Endothelial cell of umbilical vein (primary cell): ENCODE data around the gene LRP1B. TPM values are rescaled to one million over a fixed set of nuclear protein-coding genes. Genes with fewer than 3 reads are reported as not detected.
A peak's percentile ranks its signal among the peaks of the same experiment; 100 is the strongest.

ENCODE experiments used
- BruUV-seq: library from RNA; stranded (reverse); fragments of 400-500 nt; replicated peaks from 2 replicates; lab custom pipeline; 2021; lab: Mats Ljungman, UMichigan
- CTCF ChIA-PET: fragments of 300-600, 350-600 bp; sonication (Branson Sonifier 250); formaldehyde crosslinking; loops from one replicate; lab custom pipeline; 2021; ENCODE audit warnings: antibody characterized with exemption, inconsistent platforms; lab: Charles Lee
- POLR2A ChIA-PET: fragments of 300-600, 350-600 bp; sonication (Branson Sonifier 250); formaldehyde crosslinking; loops from one replicate; lab custom pipeline; 2021; ENCODE audit warnings: antibody characterized with exemption, inconsistent platforms; lab: Charles Lee
- DNase-seq: peaks from one replicate; pipeline ENCODE4 v3.0.0-alpha.2; 2011; ENCODE audit warnings: low read depth, low spot score
- FAIRE-seq: peaks from 2 replicates; lab custom pipeline; 2011; peaks lifted over from hg19 to GRCh38; lab: Jason Lieb, UNC
- H2AFZ ChIP-seq: 2 replicates; pipeline ENCODE4 v1.6.0; 2012; ENCODE audit warnings: low read depth, low read length, control low read depth, inconsistent platforms
- H3K27ac ChIP-seq: 2 replicates; pipeline ENCODE4 v1.5.1; 2011; ENCODE audit warnings: low read depth, mild to moderate bottlenecking, control low read depth, low read length, moderate library complexity; ENCODE audit not compliant: insufficient read depth
- H3K27me3 ChIP-seq, 2 experiments: 2 replicates each; pipeline versions ENCODE4 v1.6.0 to v1.6.1; 2011; ENCODE audit warnings: low read length in 2 of 2, mixed read lengths in 1 of 2; ENCODE audit not compliant: control insufficient read depth in 2 of 2, insufficient read depth in 2 of 2
- H3K36me3 ChIP-seq, 2 experiments: 2 replicates in 1 of 2; 3 replicates in 1 of 2; pipeline ENCODE4 v1.5.1; 2011; ENCODE audit warnings: low read length in 2 of 2, mild to moderate bottlenecking in 1 of 2, moderate library complexity in 1 of 2; ENCODE audit not compliant: control insufficient read depth in 2 of 2, insufficient read depth in 2 of 2; ENCODE audit errors: extremely low read depth in 1 of 2
- H3K4me1 ChIP-seq: 3 replicates; pipeline ENCODE4 v1.5.1; 2011; ENCODE audit warnings: mild to moderate bottlenecking, low read length; ENCODE audit not compliant: control insufficient read depth, insufficient read depth; ENCODE audit errors: extremely low read depth
- H3K4me2 ChIP-seq: 2 replicates; pipeline ENCODE4 v1.6.1; 2011; ENCODE audit warnings: low read length, control low read depth, mixed read lengths; ENCODE audit not compliant: insufficient read depth
- H3K4me3 ChIP-seq, 3 experiments: fragments of 200-600 bp in 1 of 3; sonication (generic), shearing (Covaris generic) in 1 of 3; replicated peaks in 1 of 3; 2 replicates each; pipeline ENCODE4 v1.5.1; 2011 to 2016; ENCODE audit warnings: control low read depth in 3 of 3, low read length in 3 of 3, mild to moderate bottlenecking in 2 of 3, inconsistent platforms in 1 of 3, low read depth in 1 of 3, moderate library complexity in 1 of 3; ENCODE audit not compliant: insufficient read depth in 1 of 3
- H3K79me2 ChIP-seq: 2 replicates; pipeline ENCODE4 v1.6.0; 2012; ENCODE audit warnings: low read length, inconsistent platforms; ENCODE audit not compliant: control insufficient read depth, insufficient read depth
- H3K9ac ChIP-seq: replicated peaks from 2 replicates; pipeline ENCODE3; 2011; ENCODE audit warnings: low read length, control low read depth; ENCODE audit not compliant: insufficient read depth; ENCODE audit errors: extremely low read depth
- H3K9me1 ChIP-seq: replicated peaks from 3 replicates; pipeline ENCODE4 v1.6.0; 2011; ENCODE audit warnings: mild to moderate bottlenecking, low read length; ENCODE audit not compliant: control insufficient read depth, insufficient read depth; ENCODE audit errors: extremely low read depth
- H3K9me3 ChIP-seq: replicated peaks from 2 replicates; pipeline ENCODE4 v1.5.1; 2012; ENCODE audit warnings: low read length, inconsistent platforms; ENCODE audit not compliant: control insufficient read depth, insufficient read depth
- H4K20me1 ChIP-seq: replicated peaks from 2 replicates; pipeline ENCODE3; 2011; ENCODE audit warnings: mild to moderate bottlenecking, low read length; ENCODE audit not compliant: control insufficient read depth, insufficient read depth; ENCODE audit errors: extremely low read depth
- CTCF ChIP-seq, 2 donors: IDR thresholded peaks; 1 replicate in 1 of 2; 2 replicates in 1 of 2; pipeline ENCODE4 v1.5.1; 2011; ENCODE audit warnings: low read length in 2 of 2, mild to moderate bottlenecking in 2 of 2, moderate library complexity in 2 of 2, control low read depth in 1 of 2, inconsistent platforms in 1 of 2, low read depth in 1 of 2; ENCODE audit not compliant: insufficient read depth in 1 of 2; ENCODE audit errors: extremely low read depth in 1 of 2
- EZH2 ChIP-seq: IDR thresholded peaks from 2 replicates; pipeline ENCODE4 v1.6.1; 2012; ENCODE audit warnings: borderline replicate concordance, low read depth, mild to moderate bottlenecking, moderate library complexity, low read length, inconsistent platforms; ENCODE audit not compliant: severe bottlenecking
- FOS ChIP-seq: IDR thresholded peaks from 2 replicates; pipeline ENCODE4 v1.6.1; 2011; ENCODE audit warnings: mild to moderate bottlenecking, low read length, moderate library complexity, borderline replicate concordance; ENCODE audit not compliant: insufficient read depth
- GATA2 ChIP-seq: IDR thresholded peaks from 2 replicates; pipeline ENCODE4 v1.7.0; 2011; ENCODE audit warnings: low read depth, mild to moderate bottlenecking, moderate library complexity, mixed read lengths, low read length; ENCODE audit not compliant: insufficient read length, insufficient read depth
- JUN ChIP-seq: IDR thresholded peaks from 2 replicates; pipeline ENCODE4 v1.6.1; 2011; ENCODE audit warnings: borderline replicate concordance, low read depth; ENCODE audit not compliant: insufficient read length, insufficient read depth
- MAX ChIP-seq: IDR thresholded peaks from 2 replicates; pipeline ENCODE4 v1.6.1; 2011; ENCODE audit not compliant: insufficient read depth, insufficient read length
- MYC ChIP-seq: IDR thresholded peaks from one replicate; pipeline ENCODE4 v1.6.1; 2011; ENCODE audit warnings: mild to moderate bottlenecking, low read depth, low read length
- POLR2A ChIP-seq: IDR thresholded peaks from 2 replicates; pipeline ENCODE4 v1.6.1; 2012; ENCODE audit warnings: low read depth, mild to moderate bottlenecking, control low read depth, low read length
- POLR2AphosphoS5 ChIP-seq: IDR thresholded peaks from 2 replicates; pipeline ENCODE4 v1.6.1; 2012; ENCODE audit warnings: low read depth, mild to moderate bottlenecking, control low read depth, low read length, moderate library complexity; ENCODE audit not compliant: insufficient read depth
- dilution Hi-C: fragments of 300-500 bp; cut with MboI; formaldehyde crosslinking; loops from one replicate; pipeline ENCODE4 v1.15.0; 2019; ENCODE audit warnings: low sequenced_read_pairs; ENCODE audit not compliant: extremely low pct_ligation_motif_present
- intact Hi-C: fragments of 100-400 bp; cut with micrococcal nuclease; formaldehyde crosslinking; loops from one replicate; pipeline ENCODE4 v1.10.0; 2022
- polyA plus RNA-seq, 4 experiments: library from polyadenylated mRNA; depleted of rRNA in 3 of 4; stranded (reverse) in 3 of 4; unstranded in 1 of 4; fragments of >200 nt; gene quantifications; 2 replicates each; pipeline versions ENCODE4 v1.2.1 to v1.2.3, GENCODE V29; 2011 to 2012; ENCODE audit warnings: missing spikeins in 1 of 4
- total RNA-seq: library from RNA; stranded (reverse); gene quantifications from 2 replicates; pipeline ENCODE4 v1.2.3, GENCODE V29; 2021

The LRP1B gene
- total and polyA plus RNA-seq, 2 donors (not counting 3 experiments of a cell fraction or from before 2014, with no cell fraction given): 0.03 to 0.07 TPM

GRCh38 chr2:141137122-141137693 lies 993.6 kb downstream of the LRP1B start:
- Histone ChIP-seq H4K20me1 (no peaks in the 10 kb centered on the region), H2AFZ (peak overlapping the region; percentile 7), H3K4me1 (no peaks in the 10 kb centered on the region), H3K9ac (no peak overlapping the region), H3K27ac (no peak overlapping the region), H3K4me2 (no peak overlapping the region), H3K36me3 (no peaks in the 10 kb centered on the region), H3K27me3 (no peaks in the 10 kb centered on the region), H3K9me3 (no peaks in the 10 kb centered on the region), H3K4me3 (no peak overlapping the region), H3K9me1 (no peaks in the 10 kb centered on the region), H3K79me2 (no peaks in the 10 kb centered on the region)
- no peak for TF ChIP-seq MYC
- no peak for TF ChIP-seq POLR2A
- no peak for TF ChIP-seq GATA2
- no peak for TF ChIP-seq EZH2
- TF ChIP-seq POLR2AphosphoS5: no peak
- no peak for TF ChIP-seq MAX
- TF ChIP-seq JUN: no peak
- no peak for TF ChIP-seq FOS
- no peak for TF ChIP-seq CTCF (IDR thresholded peaks at IDR 0.05; ENCODE audit: extremely low read depth in 1 of 2, insufficient read depth in 1 of 2, low read depth in 1 of 2, low read length in 2 of 2)
- DNase-seq: peak; percentile 2
- dilution Hi-C loops: no loop called here
- no peak for FAIRE-seq
- ChIA-PET POLR2A (no interaction called here), CTCF (no interaction called here)
- BruUV-seq: no TSS peak
- intact Hi-C loops: no loop called here
